GM19043 (cell line): Measurements from ENCODE around the gene PILRA.
"Not testable (repeated sequence)": the region's sequence is repeated elsewhere in the genome, so short reads cannot be mapped to it uniquely, and the experiment has no call there.

Experiments used
- ATAC-seq: cut with Tn5 transposase; IDR thresholded peaks from one replicate; pipeline ENCODE4 v1.9.1; 2021; ENCODE audit warnings: low read depth; ENCODE audit not compliant: unreplicated experiment

The PILRA gene

GRCh38 chr7:100376066-100376465 lies 2.8 kb downstream of the PILRA start:
- no peak for ATAC-seq

GRCh38 chr7:100378114-100378755 lies 4.9 kb downstream of the PILRA start:
- no peak for ATAC-seq

- no peak for ATAC-seq
Observed at GRCh38 chr7:100380196-100380595, 6.9 kb downstream of the PILRA start.

- not testable (repeated sequence) for ATAC-seq
Observed at GRCh38 chr7:100381531-100382233, 8.4 kb downstream of the PILRA start.

GRCh38 chr7:100382234-100382853 lies 9.1 kb downstream of the PILRA start:
- not testable (repeated sequence) for ATAC-seq

DNA sequence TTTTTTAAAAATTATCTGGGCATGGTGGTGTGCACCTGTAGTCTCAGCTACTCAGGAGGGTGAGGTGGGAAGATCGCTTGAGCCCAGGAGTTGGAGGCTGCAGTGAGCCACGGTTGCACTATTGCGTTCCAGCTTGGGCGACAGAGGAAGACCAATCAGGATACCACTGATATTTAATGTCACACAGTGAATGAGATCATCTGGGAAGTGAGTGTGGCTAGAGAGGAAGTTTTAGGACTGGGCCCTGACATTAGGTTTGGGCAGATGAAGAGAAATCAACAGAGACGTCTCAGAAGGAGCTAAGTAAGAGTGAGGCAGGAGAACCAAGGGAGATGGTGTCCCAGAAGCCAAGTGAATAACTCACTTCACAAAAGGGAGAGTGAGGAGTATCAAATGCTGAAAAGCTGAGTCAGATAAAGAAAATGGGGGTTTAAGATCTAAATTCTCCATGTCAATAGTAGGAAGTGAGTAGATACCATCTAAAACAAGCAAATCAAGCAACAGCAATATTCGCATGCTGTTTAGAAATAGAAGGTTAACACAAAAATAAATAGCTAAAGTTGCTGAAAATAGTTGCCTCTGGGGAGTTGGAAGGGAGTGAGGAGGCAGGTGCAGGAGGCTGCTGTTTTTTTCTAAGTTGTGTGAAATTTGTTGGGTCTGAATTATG lies 11.5 kb downstream of the PILRA start:
- no peak for ATAC-seq

DNA sequence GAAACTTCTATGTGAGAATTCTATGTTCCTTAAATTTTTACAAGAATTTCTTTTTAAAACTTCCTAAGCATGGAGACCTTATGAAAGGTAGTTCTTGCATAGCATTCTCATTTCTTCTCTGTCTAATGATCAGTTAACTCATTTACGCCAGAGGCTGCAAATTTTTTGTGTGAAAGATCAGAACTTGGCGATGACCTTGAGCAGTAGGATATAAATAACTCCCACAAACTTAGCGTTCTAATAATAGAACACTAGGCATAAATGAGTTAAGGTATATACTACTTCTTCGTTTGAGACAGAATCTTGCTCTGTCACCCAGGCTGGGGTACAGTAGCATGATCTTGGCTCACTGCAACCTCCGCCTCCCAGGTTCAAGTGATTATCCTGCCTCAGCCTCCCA lies 13.7 kb downstream of the PILRA start:
- ATAC-seq = no peak

DNA sequence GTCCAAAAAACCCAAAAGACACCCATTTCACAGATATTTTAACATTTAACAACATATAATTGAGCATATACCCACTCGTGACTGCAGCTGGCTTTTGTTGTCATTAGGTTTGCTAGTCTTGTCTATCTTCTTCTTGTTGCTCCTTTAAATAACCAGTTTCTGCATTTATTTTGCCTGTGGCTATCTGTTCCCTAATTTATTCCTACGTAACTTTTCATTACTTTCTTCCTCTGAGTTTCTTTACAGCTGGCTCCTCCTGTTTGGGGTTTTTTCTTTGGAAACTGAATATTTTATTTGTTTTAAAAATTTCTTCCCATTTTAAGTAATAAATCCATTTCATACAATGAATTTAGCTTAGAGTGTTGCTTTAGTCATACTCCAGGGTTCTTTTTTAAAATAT lies 14.4 kb downstream of the PILRA start:
- ATAC-seq = no peak

DNA sequence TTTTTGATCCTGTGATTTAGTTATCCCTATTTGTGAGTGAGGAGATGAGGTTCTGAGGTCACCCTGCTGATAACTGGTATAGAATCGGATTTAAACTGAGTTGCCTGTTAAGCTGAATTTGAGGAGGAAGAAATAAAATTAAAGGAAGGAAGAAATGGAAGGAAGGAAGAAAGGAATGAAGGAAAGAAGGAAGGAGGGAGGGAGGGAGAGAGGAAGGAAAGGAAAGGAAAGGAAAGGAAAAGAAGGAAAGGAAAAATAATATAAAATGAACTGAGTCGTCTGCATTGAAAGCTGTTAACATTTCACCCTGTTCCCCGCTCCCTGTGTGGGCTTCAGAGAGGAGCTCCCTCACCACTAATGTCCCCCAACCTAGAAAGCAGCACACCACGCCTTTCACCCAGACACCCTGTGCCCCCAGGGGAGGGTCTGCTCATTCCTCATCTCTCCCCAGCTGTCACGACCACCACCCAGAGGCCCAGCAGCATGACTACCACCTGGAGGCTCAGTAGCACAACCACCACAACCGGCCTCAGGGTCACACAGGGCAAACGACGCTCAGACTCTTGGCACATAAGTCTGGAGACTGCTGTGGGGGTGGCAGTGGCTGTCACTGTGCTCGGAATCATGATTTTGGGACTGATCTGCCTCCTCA lies 16.3 kb downstream of the PILRA start:
- ATAC-seq = no peak

GRCh38 chr7:100390286-100391009 lies 17.2 kb downstream of the PILRA start:
- no peak for ATAC-seq

DNA sequence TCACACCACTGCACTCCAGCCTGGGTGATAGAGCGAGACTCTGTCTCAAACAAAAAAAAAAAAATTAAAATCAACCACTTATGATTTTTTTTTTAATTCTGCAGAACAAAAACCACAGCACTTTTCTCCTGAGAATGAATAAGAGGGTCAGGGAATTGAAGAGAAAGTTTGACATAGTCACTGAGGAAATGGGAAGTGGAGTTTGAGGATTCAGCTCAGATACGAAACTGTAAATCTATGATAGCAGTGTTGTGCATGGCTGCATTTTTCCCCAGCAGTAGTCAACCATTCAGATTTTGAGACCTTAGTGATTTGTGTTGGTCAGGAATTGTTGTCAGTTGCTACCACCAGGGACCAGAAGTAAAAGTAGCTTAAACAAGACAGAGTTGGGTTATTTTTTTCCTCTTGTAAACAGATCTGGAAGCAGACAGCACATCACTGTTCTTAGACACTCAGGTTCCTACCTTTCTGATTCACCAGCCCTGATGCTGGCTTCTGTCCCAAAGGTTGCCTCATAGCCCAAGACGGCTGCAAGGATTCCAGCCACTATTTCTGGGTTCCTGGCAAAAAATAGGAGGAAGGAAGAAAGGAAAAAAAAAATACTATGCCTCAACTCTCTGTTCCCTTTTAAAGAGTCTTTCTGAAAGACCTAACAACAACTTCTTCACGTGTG lies 20.1 kb downstream of the PILRA start:
- ATAC-seq = no peak

- ATAC-seq = no peak
Observed at GRCh38 chr7:100394077-100394476, 20.8 kb downstream of the PILRA start.

- ATAC-seq = peak; percentile 88
Observed at GRCh38 chr7:100396421-100396982, 23.2 kb downstream of the PILRA start.

DNA sequence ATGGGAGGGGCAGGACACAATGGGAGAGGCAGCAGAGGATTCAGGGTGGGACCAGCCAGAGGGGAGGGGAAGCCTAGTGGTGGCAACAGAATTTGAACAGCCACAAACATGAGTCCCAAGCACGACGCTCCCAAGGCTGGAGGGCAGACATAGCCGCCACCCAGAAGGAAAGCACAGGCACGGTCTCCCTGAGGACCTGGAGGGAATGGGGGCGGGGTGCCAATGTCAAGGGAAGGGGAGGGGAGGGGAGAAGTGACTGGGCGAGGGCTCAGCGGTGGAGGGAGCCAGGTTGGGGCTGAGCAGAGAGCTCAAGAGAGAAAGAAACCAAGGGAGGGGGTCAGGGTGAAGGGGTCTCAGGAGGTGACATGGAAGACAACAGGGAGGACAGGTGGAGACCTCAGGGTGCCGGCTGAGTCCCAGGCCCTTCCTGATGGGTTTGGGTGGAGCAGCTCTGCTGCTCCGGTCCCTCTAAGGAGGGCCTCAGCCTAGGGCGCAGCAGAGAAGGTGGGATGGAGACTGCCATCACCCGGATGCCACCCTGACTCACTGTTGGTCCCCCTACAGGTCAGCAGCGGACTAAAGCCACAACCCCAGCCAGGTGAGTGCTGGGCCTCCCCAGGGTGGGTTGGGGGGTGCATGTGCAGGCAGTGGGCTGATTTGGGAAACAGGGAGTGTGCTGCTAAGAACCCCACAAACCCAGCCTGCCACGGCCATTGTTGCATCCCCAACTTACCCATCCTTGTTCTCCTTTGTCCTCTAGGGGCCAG lies 24.2 kb downstream of the PILRA start:
- no peak for ATAC-seq

- no peak for ATAC-seq
Observed at GRCh38 chr7:100398239-100398638, 25.0 kb downstream of the PILRA start.

- ATAC-seq = no peak
Observed at GRCh38 chr7:100400041-100400440, 26.8 kb downstream of the PILRA start.

DNA sequence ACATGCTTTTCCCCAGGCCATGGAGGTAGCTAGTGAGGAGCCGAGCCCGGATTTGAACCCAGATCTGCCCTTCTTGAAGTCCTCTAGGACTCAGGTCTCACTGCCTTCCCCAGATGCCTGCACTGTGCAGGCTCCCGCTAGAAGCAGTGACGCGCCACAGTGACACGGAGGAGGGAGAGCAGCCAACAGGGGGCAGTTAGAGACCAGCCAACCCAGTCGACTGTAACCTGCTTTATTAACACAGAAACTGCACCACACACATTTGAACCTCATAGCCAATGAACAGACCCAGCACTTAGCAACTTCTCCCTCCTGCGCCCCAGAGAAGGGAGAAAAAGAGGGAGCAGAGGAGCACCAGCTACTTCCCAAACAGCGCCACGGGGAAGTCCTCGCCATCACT lies 27.4 kb downstream of the PILRA start:
- no peak for ATAC-seq

- no peak for ATAC-seq
Observed at GRCh38 chr7:100401811-100402210, 28.5 kb downstream of the PILRA start.

- ATAC-seq = no peak
Observed at GRCh38 chr7:100402241-100402640, 29.0 kb downstream of the PILRA start.
